Fibroblast of skin of left quadriceps (primary cell): ENCODE data around the gene ELMO2.

Experiments used
- DNase-seq, 2 experiments: peaks; one replicate each; pipeline ENCODE4 v3.0.0-alpha.2; 2013; ENCODE audit warnings: low read depth in 2 of 2

Gene ELMO2, protein sequence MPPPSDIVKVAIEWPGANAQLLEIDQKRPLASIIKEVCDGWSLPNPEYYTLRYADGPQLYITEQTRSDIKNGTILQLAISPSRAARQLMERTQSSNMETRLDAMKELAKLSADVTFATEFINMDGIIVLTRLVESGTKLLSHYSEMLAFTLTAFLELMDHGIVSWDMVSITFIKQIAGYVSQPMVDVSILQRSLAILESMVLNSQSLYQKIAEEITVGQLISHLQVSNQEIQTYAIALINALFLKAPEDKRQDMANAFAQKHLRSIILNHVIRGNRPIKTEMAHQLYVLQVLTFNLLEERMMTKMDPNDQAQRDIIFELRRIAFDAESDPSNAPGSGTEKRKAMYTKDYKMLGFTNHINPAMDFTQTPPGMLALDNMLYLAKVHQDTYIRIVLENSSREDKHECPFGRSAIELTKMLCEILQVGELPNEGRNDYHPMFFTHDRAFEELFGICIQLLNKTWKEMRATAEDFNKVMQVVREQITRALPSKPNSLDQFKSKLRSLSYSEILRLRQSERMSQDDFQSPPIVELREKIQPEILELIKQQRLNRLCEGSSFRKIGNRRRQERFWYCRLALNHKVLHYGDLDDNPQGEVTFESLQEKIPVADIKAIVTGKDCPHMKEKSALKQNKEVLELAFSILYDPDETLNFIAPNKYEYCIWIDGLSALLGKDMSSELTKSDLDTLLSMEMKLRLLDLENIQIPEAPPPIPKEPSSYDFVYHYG

DNA sequence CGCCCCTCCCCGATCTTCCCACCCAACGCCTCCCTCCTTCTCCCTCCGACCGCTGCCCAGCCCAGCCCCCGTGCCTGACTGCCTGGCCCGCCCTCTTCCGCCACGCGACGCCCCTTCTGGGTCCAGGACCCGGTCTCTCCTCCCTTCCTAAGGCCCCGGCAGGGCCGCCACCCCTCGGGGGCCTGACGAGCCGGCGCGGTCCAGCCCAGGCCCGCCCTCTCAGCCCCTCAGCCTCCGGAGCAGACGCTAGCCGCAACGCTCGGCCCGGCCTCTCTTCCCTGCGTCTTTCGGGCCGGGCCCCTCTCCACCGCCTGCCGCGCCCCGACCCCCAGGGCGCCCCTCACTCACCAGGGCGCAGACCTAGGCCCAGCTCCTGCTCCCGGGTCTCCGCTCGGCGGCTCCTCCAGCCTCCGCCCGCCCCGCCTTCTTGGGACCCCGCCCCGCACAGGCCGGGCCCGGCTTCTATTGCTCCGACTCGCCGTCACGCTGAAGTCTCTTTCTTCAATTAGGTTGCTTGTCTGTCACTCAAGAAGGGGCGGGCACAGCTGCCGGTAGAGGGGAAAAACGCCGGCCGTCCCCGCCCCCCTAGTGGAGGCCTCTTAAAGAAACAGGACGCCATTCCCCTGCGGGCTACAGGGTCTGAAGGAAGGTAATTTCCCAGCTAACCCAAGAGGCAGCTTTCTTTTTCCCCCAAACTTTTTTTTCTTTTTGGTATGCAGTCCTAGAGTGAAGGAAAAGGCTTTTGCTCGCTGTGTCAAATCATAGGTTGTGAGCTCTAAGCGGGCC, at the start of gene ELMO2:
TSS of gene ELMO2 (minus strand) at position 416 of the 786 bp plus-strand sequence. CDS start 12,133 bp downstream, outside the sequence.
- peak; percentile 92 to 93 for DNase-seq

GRCh38 chr20:46455729-46456128, 49.3 kb upstream of the ELMO2 start:
- no peak for DNase-seq

GRCh38 chr20:46446851-46447250, 40.4 kb upstream of the ELMO2 start:
- DNase-seq: no peak

DNA sequence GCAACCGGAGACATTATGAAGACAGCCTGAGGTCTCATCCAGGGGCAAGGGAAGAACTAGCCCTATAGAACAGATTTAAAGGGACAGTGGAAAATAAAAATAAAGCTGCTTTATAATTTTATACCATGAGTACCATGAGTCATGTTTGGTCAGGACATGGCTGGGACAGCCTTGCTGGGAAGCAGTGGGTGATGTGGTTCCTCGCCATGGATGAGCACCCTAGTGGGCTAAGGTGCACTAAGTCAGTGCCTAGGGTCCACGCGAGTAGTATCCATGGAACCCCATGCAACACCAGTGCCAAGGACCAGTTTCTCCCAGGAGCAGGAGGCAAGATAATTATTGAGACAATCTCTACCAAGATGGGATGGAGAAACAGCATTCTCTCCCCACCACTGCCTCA, 33.4 kb upstream of the ELMO2 start:
- no peak for DNase-seq

- DNase-seq: peak; percentile 7 to 8
Observed at GRCh38 chr20:46438156-46438750, 31.8 kb upstream of the ELMO2 start.

DNA sequence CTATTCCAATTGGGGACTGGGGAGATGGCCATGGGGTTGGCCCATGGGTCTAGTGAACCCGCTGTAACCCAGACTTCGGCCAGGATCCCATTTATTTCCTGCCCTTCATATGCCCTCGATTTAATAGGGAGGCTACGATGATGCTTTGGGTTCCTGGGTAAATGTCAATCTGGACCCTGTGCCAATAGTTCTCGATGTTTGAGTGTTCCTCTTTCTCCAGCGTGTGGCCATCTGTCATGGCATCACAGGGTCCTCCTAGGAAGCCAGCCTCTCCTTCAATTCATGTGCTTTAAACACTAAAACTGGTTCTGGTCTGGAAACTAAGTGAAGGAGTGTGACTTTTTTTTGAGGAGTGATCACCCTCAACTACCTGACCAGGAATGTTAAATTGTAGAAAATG, 28.7 kb upstream of the ELMO2 start:
- no peak for DNase-seq

GRCh38 chr20:46434597-46434996, 28.2 kb upstream of the ELMO2 start:
- no peak for DNase-seq

DNA sequence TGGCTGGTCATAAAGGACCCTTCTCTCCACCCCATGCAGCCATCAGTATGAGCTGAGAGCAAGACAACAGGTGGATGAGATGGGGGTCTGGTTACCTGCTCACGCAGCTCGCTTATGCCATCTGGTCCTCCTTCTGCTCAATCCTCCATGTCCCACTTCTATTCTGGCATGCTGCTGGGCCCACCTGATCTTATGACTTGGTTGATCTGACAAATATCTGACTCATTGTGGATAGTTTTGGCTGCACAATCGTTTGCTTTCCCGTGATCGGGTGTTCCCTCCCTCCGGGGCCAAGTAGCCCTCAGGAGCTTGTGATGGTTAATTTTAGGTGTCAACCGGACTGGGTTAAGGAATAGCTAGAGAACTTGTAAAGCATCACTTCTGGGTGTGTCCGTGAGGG, 26.6 kb upstream of the ELMO2 start:
- DNase-seq: no peak

DNA sequence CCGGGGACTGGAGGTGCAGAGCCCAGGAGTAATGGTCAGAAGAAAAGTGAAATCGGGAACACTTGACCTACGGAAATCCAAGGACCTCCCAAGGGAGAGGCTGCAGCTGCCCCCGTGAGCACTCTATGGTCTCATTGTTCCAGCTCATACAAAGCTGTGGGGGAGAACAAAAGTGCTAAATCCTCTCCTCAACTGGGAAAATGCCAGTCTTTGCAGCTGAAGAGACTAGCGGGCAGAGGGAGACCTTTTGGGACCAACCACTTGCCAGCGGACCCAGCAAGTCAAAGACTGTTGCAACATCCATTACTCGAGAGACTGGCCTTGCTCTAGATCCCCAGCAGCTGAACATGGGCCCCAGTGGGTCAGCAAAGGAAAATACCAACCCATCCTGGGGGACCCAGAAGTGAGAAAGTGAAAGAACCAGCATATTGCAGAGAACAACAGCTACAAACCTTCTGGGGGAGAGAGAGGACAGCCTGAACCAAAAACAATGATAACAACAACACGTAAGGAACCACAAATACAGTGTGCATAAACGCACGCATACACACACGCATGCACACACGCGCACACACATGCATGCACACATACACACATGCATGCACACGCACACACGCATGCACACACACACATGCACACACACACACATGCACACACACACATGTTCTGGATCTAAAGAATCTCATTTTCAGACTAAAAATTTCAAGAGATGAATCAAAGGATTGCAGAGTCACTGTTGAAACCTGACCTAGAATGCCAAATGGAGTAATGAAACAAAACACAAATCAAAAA, 24.7 kb upstream of the ELMO2 start:
- DNase-seq: no peak

GRCh38 chr20:46427384-46427783, 21.0 kb upstream of the ELMO2 start:
- no peak for DNase-seq

DNA sequence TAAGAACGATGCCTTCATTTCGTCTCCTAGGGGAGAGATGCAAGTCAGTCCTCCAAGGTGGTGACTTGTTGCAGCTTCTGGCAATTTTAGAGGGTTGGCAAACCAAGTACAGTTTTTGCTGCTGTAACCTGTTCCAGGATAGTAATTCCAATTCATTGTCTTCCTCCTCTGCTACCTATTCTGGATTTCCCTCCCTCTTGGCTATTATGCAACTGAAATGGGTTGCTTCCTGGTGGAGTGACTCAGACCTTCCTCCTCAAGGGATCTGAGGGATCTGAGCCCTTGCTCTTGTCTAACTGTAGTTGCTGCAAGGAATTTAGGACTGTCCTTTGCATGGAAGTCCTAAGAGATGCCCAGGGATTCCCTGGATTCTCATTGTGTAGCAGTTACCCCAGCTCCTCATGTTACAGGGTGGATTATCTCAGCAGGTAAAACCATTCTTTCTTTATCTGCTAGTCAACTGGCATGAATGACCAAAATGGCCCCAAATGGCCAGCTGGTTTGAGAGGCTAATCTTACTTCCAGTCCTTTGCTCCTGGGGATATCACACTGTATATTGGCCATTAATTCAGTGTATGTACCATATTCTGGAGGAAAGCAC, 17.6 kb upstream of the ELMO2 start:
- DNase-seq: no peak

DNA sequence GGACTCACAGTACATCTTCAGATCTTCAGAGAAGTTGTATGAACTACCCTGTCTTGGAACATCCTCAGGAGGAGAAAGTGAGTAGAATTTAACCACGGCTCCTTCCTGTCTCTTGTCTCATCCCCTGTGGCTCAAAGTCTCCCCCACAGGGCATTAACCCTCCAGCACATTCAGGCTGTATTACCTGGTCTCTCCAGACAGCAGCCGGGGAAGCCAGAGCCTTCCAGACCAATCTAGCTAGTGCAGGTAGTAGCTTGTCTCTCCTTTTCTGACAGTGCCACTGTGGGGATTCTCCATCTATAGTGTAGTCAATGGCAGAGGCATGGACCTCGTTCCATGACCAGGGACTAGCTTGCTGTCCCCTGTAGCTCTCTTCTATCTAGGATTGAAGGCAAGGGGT, 16.9 kb upstream of the ELMO2 start:
- no peak for DNase-seq

- DNase-seq: no peak
Observed at GRCh38 chr20:46420878-46421277, 14.5 kb upstream of the ELMO2 start.

DNA sequence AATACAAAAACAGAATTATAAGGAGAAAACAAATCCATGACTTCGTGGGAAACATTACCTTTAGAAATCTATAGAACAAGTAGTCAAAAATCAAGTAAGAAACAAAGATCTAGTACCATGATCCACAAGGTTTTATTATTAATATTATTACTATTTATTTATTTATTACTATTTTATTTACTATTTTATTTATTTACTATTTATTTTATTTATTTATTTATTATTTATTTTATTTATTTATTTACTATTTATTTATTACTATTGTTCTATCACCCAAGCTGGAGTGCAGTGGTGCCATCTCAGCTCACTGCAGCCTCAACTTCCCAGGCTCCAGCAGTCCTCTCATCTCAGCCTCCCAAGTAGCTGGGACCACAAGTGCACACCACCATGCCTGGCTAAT, 13.5 kb upstream of the ELMO2 start:
- no peak for DNase-seq

DNA sequence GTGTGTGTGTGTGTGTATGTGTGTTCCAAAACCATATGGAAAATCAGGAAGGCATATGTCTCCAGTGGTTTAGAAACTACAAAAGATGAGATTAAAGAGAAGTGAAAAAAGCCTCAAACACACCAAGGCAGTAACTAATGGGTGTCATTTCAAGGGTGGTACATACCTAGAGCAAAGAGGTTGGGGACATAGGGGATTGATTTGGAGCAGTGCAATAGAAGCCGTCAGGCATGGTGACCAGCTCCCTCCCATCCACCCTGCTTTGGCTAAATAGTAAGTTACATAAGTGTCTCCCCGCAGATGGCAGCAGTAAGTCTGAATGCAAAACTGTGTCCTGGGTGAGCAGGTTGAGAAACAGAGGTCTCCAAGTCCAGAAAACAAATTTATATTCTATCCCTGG, 10.4 kb upstream of the ELMO2 start:
- DNase-seq: no peak

DNA sequence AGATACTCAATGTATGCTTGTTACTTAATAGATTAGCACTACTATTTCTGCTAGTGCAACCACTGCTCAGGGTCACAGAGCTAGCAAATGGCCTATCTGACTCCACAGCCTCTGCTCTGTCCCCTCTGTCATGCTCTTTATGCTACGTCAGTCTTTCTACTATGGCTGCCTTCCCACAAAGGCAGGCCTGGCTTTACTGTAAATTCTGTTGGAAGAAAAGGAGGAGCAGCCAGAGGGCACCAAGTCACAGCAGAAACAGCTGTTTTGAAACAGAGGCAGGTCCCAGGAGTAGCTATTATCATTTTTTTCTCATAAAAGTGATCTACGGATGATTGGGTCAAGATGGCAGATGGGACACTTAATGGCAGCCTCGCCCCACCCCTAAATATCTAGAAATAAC, 10.0 kb upstream of the ELMO2 start:
- DNase-seq: no peak

GRCh38 chr20:46415773-46416172, 9.4 kb upstream of the ELMO2 start:
- no peak for DNase-seq

DNA sequence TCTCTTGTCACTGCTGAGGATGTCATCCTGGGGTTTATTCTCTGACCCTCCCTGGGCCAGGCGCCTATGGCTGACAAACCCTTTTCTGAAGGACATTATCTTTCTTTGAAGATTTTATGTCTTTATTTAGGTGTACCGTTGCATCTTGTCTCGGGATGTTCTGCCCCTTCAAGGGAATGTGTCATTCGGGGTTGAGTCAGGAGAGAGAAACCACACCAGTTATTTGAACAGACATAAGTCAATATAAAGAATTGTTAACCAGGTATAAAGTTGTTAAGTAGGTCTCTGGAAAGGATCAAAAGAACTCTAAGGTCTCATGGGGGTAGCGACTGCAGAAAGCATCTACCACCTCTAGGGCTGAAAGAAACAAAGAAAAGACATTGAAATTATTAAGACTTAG, 8.2 kb upstream of the ELMO2 start:
- DNase-seq: no peak

GRCh38 chr20:46411637-46412036, 5.2 kb upstream of the ELMO2 start:
- DNase-seq: no peak

DNA sequence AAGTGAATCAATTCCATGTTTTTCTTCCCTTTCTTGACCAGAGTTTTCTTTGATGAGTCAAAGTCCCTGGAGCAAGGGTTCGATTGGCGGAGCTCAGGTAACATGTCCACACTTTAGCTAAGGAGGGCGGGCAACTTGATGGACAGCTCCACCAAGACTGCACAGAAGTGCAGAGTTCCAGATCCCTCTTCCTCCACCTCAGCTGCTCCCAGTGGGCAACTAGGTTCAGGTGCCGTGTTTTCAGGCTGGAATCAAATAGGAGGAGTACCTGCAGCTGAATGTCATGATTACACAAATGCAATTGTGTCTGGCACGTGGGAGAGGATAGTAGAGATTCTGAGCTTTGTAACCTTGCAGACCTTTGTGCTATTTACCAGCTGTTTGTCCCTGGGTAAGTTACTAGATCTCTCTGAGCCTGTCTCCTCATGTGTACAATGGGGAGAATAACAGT, 1.9 kb upstream of the ELMO2 start:
- no peak for DNase-seq

- DNase-seq: no peak
Observed at GRCh38 chr20:46407671-46407996, 1.2 kb upstream of the ELMO2 start.
